ENCODE data around the gene APEX1. TPM values are rescaled to one million over a fixed set of nuclear protein-coding genes. Genes with fewer than 3 reads are reported as not detected.
A peak's percentile ranks its signal among the peaks of the same experiment; 100 is the strongest.

APEX1 gene
- total RNA-seq, 1 experiment from 2014 or later, result 176 TPM

DNA sequence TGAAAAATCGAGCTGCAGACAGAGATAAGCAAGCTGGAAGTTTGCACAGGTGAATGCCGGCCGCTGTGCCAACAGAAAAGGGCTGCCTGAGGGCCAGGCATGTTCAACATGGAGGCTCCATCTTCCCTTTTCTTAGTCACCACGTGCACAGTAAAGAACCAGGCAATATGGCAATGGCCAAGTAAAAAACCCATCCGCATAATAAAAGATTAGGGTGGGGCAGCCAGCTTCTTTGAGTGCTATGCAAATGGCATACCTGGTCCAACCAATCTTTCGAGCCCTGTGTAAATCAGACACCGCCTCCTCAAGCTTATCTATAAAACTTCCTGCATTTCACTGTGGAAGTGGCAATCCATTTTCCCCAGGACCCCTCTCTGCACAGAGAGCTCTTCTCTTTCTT is 30.9 kb downstream of the APEX1 start:
- CTCF ChIA-PET, result no interaction called here
- BruUV-seq (replicated peaks), result no TSS peak
- no peaks in the 10 kb centered on the region for H3K9me3 Mint-ChIP-seq (ENCODE audit: unreplicated experiment)
- Histone ChIP-seq H3K27me3 (replicated peaks; ENCODE audit: control insufficient read depth, insufficient read depth, low read length) (no peaks in the 10 kb centered on the region), H3K4me1 (peaks cover 37% of the 10 kb centered on the region), H3K36me3 (ENCODE audit: control insufficient read depth, insufficient read depth, low read length) (no peaks in the 10 kb centered on the region), H3K4me3 (ENCODE audit: low read depth, low read length) (no peak overlapping the region), H3K9me3 (no peaks in the 10 kb centered on the region)
- POLR2A ChIA-PET, result interaction anchor here (0.5 to 1.0 kb wide), 2 partner anchors 17 to 24 kb away, joined by 3 to 5 read pairs; partner anchors contain the start of gene PIP4P1
- H3K36me3 Mint-ChIP-seq (ENCODE audit: insufficient read depth, unreplicated experiment), result no peaks in the 10 kb centered on the region
- DNase-seq, result peak in 1 of 2 experiments; percentile 14
- TF ChIP-seq, protein P1, sequence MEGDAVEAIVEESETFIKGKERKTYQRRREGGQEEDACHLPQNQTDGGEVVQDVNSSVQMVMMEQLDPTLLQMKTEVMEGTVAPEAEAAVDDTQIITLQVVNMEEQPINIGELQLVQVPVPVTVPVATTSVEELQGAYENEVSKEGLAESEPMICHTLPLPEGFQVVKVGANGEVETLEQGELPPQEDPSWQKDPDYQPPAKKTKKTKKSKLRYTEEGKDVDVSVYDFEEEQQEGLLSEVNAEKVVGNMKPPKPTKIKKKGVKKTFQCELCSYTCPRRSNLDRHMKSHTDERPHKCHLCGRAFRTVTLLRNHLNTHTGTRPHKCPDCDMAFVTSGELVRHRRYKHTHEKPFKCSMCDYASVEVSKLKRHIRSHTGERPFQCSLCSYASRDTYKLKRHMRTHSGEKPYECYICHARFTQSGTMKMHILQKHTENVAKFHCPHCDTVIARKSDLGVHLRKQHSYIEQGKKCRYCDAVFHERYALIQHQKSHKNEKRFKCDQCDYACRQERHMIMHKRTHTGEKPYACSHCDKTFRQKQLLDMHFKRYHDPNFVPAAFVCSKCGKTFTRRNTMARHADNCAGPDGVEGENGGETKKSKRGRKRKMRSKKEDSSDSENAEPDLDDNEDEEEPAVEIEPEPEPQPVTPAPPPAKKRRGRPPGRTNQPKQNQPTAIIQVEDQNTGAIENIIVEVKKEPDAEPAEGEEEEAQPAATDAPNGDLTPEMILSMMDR (IDR thresholded peaks at IDR 0.05; ENCODE audit: insufficient read depth in 1 of 2, low read depth in 1 of 2, low read length in 1 of 2, severe bottlenecking in 1 of 2, unreplicated experiment in 1 of 2), result no peak
- H3K4me1 Mint-ChIP-seq (ENCODE audit: low read depth, unreplicated experiment), result peaks cover 27% of the 10 kb centered on the region
- no peak overlapping the region for H3K27ac Mint-ChIP-seq (ENCODE audit: unreplicated experiment)
- H3K27me3 Mint-ChIP-seq (ENCODE audit: insufficient read depth, unreplicated experiment), result no peaks in the 10 kb centered on the region
- H3K4me3 Mint-ChIP-seq (ENCODE audit: unreplicated experiment), result no peak overlapping the region
- intact Hi-C loops (cut with micrococcal nuclease; ENCODE audit: unreplicated experiment), result loop anchor here (2.0 kb wide), 1 partner anchor 17 kb away; the partner anchor contains the start of gene PNP

DNA sequence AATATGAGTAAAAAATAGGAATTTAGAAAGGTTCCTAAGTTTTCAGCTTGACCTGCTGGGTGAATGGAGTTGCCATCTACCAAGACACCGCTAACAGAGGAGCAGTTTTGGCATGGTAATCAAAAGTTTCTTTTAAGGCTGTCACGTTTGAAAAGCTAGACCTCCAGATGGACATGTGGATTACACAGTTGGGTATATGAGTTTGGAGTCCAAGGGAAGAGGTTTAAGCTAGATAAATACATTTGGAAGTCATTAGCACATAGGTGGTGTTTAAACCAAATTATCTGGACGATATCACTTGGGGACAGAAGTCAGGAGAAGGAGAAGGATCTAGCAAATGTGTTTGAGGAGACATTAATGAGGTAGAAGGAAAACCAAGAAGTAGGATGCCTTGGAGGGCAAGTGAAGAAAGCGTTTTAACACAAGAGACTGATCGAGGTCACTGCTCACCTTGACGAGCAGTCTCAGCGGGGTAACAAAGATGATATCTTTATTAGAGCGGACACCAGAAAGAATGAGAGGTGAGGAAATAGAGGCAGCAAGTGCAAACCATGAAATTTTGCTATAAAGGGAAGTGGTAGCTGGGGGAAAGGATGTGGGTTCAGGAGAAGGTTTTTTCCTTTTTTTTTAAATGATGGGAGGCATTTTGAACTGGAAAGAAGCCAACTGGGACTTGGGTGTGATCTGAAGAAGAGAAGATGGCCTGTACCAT is 31.8 kb downstream of the APEX1 start:
- intact Hi-C loops (cut with micrococcal nuclease; ENCODE audit: unreplicated experiment), result no loop called here
- no TSS peak for BruUV-seq (replicated peaks)
- H3K4me3 Mint-ChIP-seq (ENCODE audit: unreplicated experiment), result no peak overlapping the region
- Histone ChIP-seq H3K4me3 (ENCODE audit: low read depth, low read length) (no peak overlapping the region), H3K27me3 (replicated peaks; ENCODE audit: control insufficient read depth, insufficient read depth, low read length) (no peaks in the 10 kb centered on the region), H3K36me3 (ENCODE audit: control insufficient read depth, insufficient read depth, low read length) (no peaks in the 10 kb centered on the region), H3K4me1 (peaks cover 37% of the 10 kb centered on the region), H3K9me3 (no peaks in the 10 kb centered on the region)
- POLR2A ChIA-PET, result no interaction called here
- CTCF ChIA-PET, result no interaction called here
- peaks cover 29% of the 10 kb centered on the region for H3K4me1 Mint-ChIP-seq (ENCODE audit: low read depth, unreplicated experiment)
- no peaks in the 10 kb centered on the region for H3K9me3 Mint-ChIP-seq (ENCODE audit: unreplicated experiment)
- H3K27me3 Mint-ChIP-seq (ENCODE audit: insufficient read depth, unreplicated experiment), result no peaks in the 10 kb centered on the region
- no peaks in the 10 kb centered on the region for H3K36me3 Mint-ChIP-seq (ENCODE audit: insufficient read depth, unreplicated experiment)
- TF ChIP-seq, protein P1 (IDR thresholded peaks at IDR 0.05; ENCODE audit: insufficient read depth in 1 of 2, low read depth in 1 of 2, low read length in 1 of 2, severe bottlenecking in 1 of 2, unreplicated experiment in 1 of 2), result no peak
- H3K27ac Mint-ChIP-seq (ENCODE audit: unreplicated experiment), result no peak overlapping the region
- DNase-seq, result no peak

DNA sequence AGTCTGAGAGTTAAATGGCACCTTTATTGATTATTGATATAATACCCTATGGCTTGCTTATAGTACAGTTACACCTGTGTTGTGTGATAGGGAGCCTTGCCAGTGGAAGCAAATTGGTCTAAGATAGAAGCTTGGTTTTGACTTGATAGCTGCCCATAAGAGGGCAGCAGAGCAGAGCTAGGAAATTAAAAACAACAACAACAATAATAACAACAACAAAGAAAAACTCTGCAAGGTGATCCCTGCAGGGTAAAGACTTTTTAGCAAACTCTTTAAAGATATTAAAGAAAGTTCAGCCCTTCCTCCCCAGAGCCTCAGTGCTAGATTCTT is 32.3 kb downstream of the APEX1 start:
- no peak for DNase-seq

More for the DNA sequence above, 32.3 kb downstream of the APEX1 start:
- Mint-ChIP-seq H3K36me3 (ENCODE audit: insufficient read depth, unreplicated experiment) (no peaks in the 10 kb centered on the region), H3K4me3 (ENCODE audit: unreplicated experiment) (no peak overlapping the region), H3K27me3 (ENCODE audit: insufficient read depth, unreplicated experiment) (no peaks in the 10 kb centered on the region), H3K27ac (ENCODE audit: unreplicated experiment) (no peak overlapping the region), H3K4me1 (ENCODE audit: low read depth, unreplicated experiment) (peaks cover 29% of the 10 kb centered on the region), H3K9me3 (ENCODE audit: unreplicated experiment) (no peaks in the 10 kb centered on the region)
- intact Hi-C loops (cut with micrococcal nuclease; ENCODE audit: unreplicated experiment), result no loop called here
- ChIA-PET POLR2A (no interaction called here), CTCF (no interaction called here)
- TF ChIP-seq, protein P1 (IDR thresholded peaks at IDR 0.05; ENCODE audit: insufficient read depth in 1 of 2, low read depth in 1 of 2, low read length in 1 of 2, severe bottlenecking in 1 of 2, unreplicated experiment in 1 of 2), result no peak
- H3K9me3 ChIP-seq, result no peaks in the 10 kb centered on the region
- BruUV-seq (replicated peaks), result no TSS peak
- H3K4me1 ChIP-seq, result peaks cover 37% of the 10 kb centered on the region
- no peak overlapping the region for H3K4me3 ChIP-seq (ENCODE audit: low read depth, low read length)
- H3K36me3 ChIP-seq (ENCODE audit: control insufficient read depth, insufficient read depth, low read length), result no peaks in the 10 kb centered on the region
- H3K27me3 ChIP-seq (replicated peaks; ENCODE audit: control insufficient read depth, insufficient read depth, low read length), result no peaks in the 10 kb centered on the region

All from Caco-2 (cell line).